22Rv1 (cell line): ENCODE data around the gene SKAP2.

Experiments
- CTCF ChIP-seq: fragments of 450-650 bp; IDR thresholded peaks from 2 replicates; pipeline ENCODE4 v1.5.1; 2017; ENCODE audit warnings: mild to moderate bottlenecking
- ZFX ChIP-seq: fragments of 450-650 bp; IDR thresholded peaks from 2 replicates; pipeline ENCODE4 v1.6.1; 2017; ENCODE audit warnings: antibody characterized with exemption, borderline replicate concordance

GRCh38 chr7:26865094-26865388 lies 651 bp upstream of the SKAP2 start:
- TF ChIP-seq CTCF: no peak
- no peak for TF ChIP-seq ZFX
